ENCODE data around the gene GABRG3. TPM values are rescaled to one million over a fixed set of nuclear protein-coding genes. Genes with fewer than 3 reads are reported as not detected.

Gene GABRG3
- total and polyA plus RNA-seq, 2 of the 4 experiments (the other 2 are of a cell fraction), result not detected

DNA sequence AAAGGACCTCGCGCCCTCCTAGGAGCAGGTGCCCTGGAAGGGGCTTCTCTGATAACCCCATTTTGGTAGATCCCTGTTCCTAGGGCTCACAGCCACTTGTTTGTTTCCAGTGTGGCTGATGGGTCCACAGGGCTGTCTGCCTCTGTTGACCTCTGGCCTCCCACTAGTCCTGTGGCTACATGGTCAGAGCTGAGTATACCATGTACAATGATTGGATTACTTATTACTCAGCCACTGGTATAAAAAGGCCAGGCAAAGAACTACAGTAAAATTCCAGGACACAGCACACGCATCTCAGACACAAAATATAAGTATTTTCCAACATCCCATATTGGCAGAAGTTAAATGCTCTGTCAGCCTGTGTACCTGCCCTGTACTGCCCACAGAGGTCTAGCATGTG lies 277.3 kb downstream of the GABRG3 start:
- Histone ChIP-seq H3K56ac (ENCODE audit: extremely low read depth, insufficient read depth, low read length) (no peak overlapping the region), H3K9ac (ENCODE audit: low read depth, low read length) (no peak overlapping the region), H3K18ac (ENCODE audit: low read depth, low read length) (no peak overlapping the region), H3K9me1 (ENCODE audit: insufficient read depth, low read length) (no peaks in the 10 kb centered on the region), H3K27ac (ENCODE audit: insufficient read depth, low read length) (no peak overlapping the region), H4K20me1 (ENCODE audit: insufficient read depth, low read length) (no peaks in the 10 kb centered on the region), H3K36me3 (ENCODE audit: control insufficient read depth, insufficient read depth, low read length) (no peaks in the 10 kb centered on the region), H3K23ac (ENCODE audit: low read depth, low read length) (no peak overlapping the region), H2BK15ac (ENCODE audit: low read depth, low read length) (no peak overlapping the region), H4K91ac (ENCODE audit: insufficient read depth, low read depth, low read length) (no peak overlapping the region), H3K14ac (replicated peaks; ENCODE audit: low read depth, low read length) (no peak overlapping the region), H3K27me3 (ENCODE audit: control insufficient read depth, insufficient read depth, low read length) (no peaks in the 10 kb centered on the region), H2AK5ac (ENCODE audit: low read depth, low read length) (no peak overlapping the region), H3K4me2 (ENCODE audit: low read depth, low read length) (no peak overlapping the region), H4K8ac (ENCODE audit: low read depth in 2 of 2, low read length in 2 of 2) (no peak overlapping the region), H3K4ac (ENCODE audit: low read depth, low read length) (no peak overlapping the region), H3K4me3 (ENCODE audit: insufficient read depth, low read depth, low read length) (no peak overlapping the region), H3K79me1 (ENCODE audit: low read depth in 1 of 2, low read length in 2 of 2) (no peaks in the 10 kb centered on the region), H2AK9ac (replicated peaks; ENCODE audit: low read depth, low read length, poor library complexity) (no peak overlapping the region), H3K4me1 (ENCODE audit: control insufficient read depth, insufficient read depth, low read length) (no peaks in the 10 kb centered on the region), H2BK120ac (ENCODE audit: low read depth, low read length) (no peak overlapping the region), H2BK5ac (ENCODE audit: low read depth, low read length, poor library complexity, severe bottlenecking) (no peak overlapping the region), H3K9me3 (ENCODE audit: control insufficient read depth, insufficient read depth, low read length) (peaks cover 36% of the 10 kb centered on the region), H2BK20ac (ENCODE audit: low read depth, low read length) (no peak overlapping the region), H4K5ac (ENCODE audit: low read depth, low read length) (no peak overlapping the region), H2AFZ (replicated peaks; ENCODE audit: low read length, poor library complexity) (no peak overlapping the region)
- intact Hi-C loops (cut with micrococcal nuclease), result no loop called here
- TF ChIP-seq USF2 (IDR thresholded peaks at IDR 0.05; ENCODE audit: low read depth, low read length) (no peak), CHD1 (IDR thresholded peaks at IDR 0.05; ENCODE audit: low read depth, low read length) (no peak), RFX5 (IDR thresholded peaks at IDR 0.05; ENCODE audit: low read depth, low read length) (no peak), BHLHE40 (IDR thresholded peaks at IDR 0.05; ENCODE audit: low read depth, low read length) (no peak), MAFK (IDR thresholded peaks at IDR 0.05; ENCODE audit: low read depth, low read length) (no peak), FOS (IDR thresholded peaks at IDR 0.05; ENCODE audit: low read depth, low read length) (no peak), MXI1 (IDR thresholded peaks at IDR 0.05; ENCODE audit: borderline replicate concordance, low read depth, low read length) (no peak), SMC3 (IDR thresholded peaks at IDR 0.05; ENCODE audit: low read depth, low read length) (no peak), RAD21 (IDR thresholded peaks at IDR 0.05; ENCODE audit: low read length) (no peak), POLR2A (IDR thresholded peaks at IDR 0.05; ENCODE audit: low read depth, low read length) (no peak), MAZ (IDR thresholded peaks at IDR 0.05; ENCODE audit: borderline replicate concordance, low read depth, low read length) (no peak), CTCF (conservative IDR thresholded peaks at IDR 0.05; ENCODE audit: low read depth, low read length) (no peak)
- TF ChIP-seq, protein P1, sequence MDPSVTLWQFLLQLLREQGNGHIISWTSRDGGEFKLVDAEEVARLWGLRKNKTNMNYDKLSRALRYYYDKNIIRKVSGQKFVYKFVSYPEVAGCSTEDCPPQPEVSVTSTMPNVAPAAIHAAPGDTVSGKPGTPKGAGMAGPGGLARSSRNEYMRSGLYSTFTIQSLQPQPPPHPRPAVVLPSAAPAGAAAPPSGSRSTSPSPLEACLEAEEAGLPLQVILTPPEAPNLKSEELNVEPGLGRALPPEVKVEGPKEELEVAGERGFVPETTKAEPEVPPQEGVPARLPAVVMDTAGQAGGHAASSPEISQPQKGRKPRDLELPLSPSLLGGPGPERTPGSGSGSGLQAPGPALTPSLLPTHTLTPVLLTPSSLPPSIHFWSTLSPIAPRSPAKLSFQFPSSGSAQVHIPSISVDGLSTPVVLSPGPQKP (IDR thresholded peaks at IDR 0.05; ENCODE audit: borderline replicate concordance, low read depth, low read length), result no peak
- in situ Hi-C loops (cut with MboI; ENCODE audit: low sequenced_read_pairs), result no loop called here
- WGBS, 2 experiments (ENCODE audit: extremely low coverage in 2 of 2, insufficient read length in 1 of 2), result no CpG with 5 or more reads among the region's 3 CpGs
- ChIA-PET POLR2A (ENCODE audit: unreplicated experiment) (no interaction called here), CTCF (no interaction called here)
- BruUV-seq (replicated peaks), result no TSS peak
- ATAC-seq (ENCODE audit: low read depth) (no peak), DNase-seq (no peak)
- dilution Hi-C loops (cut with HindIII; ENCODE audit: low sequenced_read_pairs, unreplicated experiment), result no loop called here

Measured in IMR-90 (cell line).